Adrenal gland (tissue), 5 donors: ENCODE results near the gene ZNF77.

Experiments used
- CTCF ChIP-seq, 6 experiments: fragments of 450-650 bp in 4 of 6; fragments of 200-600 bp in 2 of 6; sonication (generic) in 1 of 6; IDR thresholded peaks; 1 replicate in 5 of 6; 2 replicates in 1 of 6; pipeline versions ENCODE4 v1.5.1 to v1.8.0; 2016 to 2021; ENCODE audit warnings: antibody characterized with exemption in 6 of 6, mild to moderate bottlenecking in 2 of 6, moderate library complexity in 1 of 6
- POLR2A ChIP-seq, 2 donors: fragments of 450-650 bp; IDR thresholded peaks; one replicate each; pipeline ENCODE4 v1.6.1; 2017; ENCODE audit warnings: antibody characterized with exemption in 2 of 2, mild to moderate bottlenecking in 2 of 2, moderate library complexity in 1 of 2
- donor health status: DM: no; HTN: no; CAD: no.

- TF ChIP-seq CTCF (IDR thresholded peaks at IDR 0.05) (no peak), POLR2A (IDR thresholded peaks at IDR 0.05) (no peak)
Observed at GRCh38 chr19:2992958-2993357, 48.2 kb upstream of the ZNF77 start.
